Spleen (tissue), 7 donors: ENCODE results near the gene PEX7.

Experiments used
- POLR2A ChIP-seq, 3 donors: fragments of 450-650 bp; IDR thresholded peaks; one replicate each; pipeline ENCODE4 v1.5.1; 2017; ENCODE audit warnings: antibody characterized with exemption in 3 of 3, mild to moderate bottlenecking in 1 of 3
- POLR2AphosphoS5 ChIP-seq, 3 donors: sonication (generic); formaldehyde crosslinking; IDR thresholded peaks; one replicate each; pipeline ENCODE4 v1.5.1; 2017; ENCODE audit warnings: antibody characterized with exemption in 3 of 3
- TF ChIP-seq, protein P1 (sequence below), 11 experiments: fragments of 200-600 bp in 7 of 11; fragments of 450-650 bp in 4 of 11; sonication (generic) in 4 of 11; IDR thresholded peaks in 8 of 11; conservative IDR thresholded peaks in 3 of 11; 1 replicate in 7 of 11; 2 replicates in 4 of 11; pipeline versions ENCODE4 v1.4.0 to v1.8.0; 2016 to 2021; ENCODE audit warnings: antibody characterized with exemption in 11 of 11, inconsistent platforms in 4 of 11, mild to moderate bottlenecking in 1 of 11
- donor health status: DM: no; HTN: no; CAD: no; lungs with moderate emphysema.
- donor health status: DM: no; HTN: no; CAD: no.
- donor health status: DM: no; HTN: no; CAD: no.

DNA sequence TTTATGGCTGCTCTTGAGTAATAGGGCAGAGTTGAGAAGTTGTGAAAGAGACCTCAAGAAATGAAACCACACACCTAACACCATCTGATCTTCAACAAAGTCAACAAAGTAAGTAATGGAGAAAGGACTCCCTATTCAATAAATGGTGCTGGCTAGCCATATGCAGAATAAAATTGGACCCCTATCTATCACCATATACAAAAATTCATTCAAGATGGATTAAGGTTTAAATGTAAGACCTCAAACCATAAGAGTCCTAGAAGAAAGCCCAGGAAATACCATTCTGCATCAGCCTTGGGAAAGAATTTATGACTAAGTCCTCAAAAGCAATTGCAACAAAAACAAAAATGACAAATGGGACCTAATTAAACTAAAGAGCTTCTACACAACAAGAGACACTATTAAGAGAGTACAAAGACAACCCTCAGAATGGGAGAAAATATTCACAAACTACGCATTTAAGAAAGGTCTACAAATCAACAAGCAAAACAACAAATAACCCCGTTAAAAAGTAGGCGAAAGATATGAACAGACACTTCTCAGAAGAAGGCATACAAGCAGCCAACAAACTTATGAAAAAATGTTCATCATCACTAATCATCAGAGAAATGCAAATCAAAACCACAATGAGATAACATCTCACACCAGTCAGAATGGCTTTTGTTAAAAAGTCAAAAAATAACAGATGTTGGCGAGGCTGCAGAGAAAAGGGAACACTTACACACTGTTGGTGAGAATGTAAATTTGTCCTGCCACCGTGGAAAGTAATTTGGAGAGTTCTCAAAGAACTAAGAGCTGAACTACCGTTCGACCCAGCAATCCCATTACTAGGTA, 34.1 kb upstream of the PEX7 start:
- no peak for TF ChIP-seq POLR2A (IDR thresholded peaks at IDR 0.05)
- TF ChIP-seq, protein P1, sequence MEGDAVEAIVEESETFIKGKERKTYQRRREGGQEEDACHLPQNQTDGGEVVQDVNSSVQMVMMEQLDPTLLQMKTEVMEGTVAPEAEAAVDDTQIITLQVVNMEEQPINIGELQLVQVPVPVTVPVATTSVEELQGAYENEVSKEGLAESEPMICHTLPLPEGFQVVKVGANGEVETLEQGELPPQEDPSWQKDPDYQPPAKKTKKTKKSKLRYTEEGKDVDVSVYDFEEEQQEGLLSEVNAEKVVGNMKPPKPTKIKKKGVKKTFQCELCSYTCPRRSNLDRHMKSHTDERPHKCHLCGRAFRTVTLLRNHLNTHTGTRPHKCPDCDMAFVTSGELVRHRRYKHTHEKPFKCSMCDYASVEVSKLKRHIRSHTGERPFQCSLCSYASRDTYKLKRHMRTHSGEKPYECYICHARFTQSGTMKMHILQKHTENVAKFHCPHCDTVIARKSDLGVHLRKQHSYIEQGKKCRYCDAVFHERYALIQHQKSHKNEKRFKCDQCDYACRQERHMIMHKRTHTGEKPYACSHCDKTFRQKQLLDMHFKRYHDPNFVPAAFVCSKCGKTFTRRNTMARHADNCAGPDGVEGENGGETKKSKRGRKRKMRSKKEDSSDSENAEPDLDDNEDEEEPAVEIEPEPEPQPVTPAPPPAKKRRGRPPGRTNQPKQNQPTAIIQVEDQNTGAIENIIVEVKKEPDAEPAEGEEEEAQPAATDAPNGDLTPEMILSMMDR (IDR thresholded peaks at IDR 0.05 in 8 of 11, conservative IDR thresholded peaks at IDR 0.05 in 3 of 11): no peak
- TF ChIP-seq POLR2AphosphoS5 (IDR thresholded peaks at IDR 0.05): no peak
